ENCODE measurements around the gene HIRA. TPM values are rescaled to one million over a fixed set of nuclear protein-coding genes. Genes with fewer than 3 reads are reported as not detected.

Gene HIRA
- total RNA-seq, 1 experiment from 2014 or later, result 23.8 TPM

- Histone ChIP-seq H3K27me3 (ENCODE audit: control insufficient read depth, insufficient read depth, low read length) (no peaks in the 10 kb centered on the region), H3K4me3 (ENCODE audit: low read depth in 2 of 2, low read length in 2 of 2) (no peak overlapping the region), H3K9me3 (ENCODE audit: control insufficient read depth, insufficient read depth, low read depth, low read length) (no peaks in the 10 kb centered on the region), H3K36me3 (ENCODE audit: control insufficient read depth, insufficient read depth, low read length) (peaks cover 29% of the 10 kb centered on the region), H3K4me1 (ENCODE audit: control insufficient read depth, insufficient read depth, low read length) (no peaks in the 10 kb centered on the region), H3K27ac (ENCODE audit: low read length) (no peak overlapping the region)
- intact Hi-C loops (cut with micrococcal nuclease; ENCODE audit: unreplicated experiment), result no loop called here
- POLR2A ChIA-PET, result interaction anchor here (0.6 kb wide), 1 partner anchor 14 kb away, joined by 3 read pairs; no protein-coding TSS in a partner anchor
- DNase-seq (ENCODE audit: low read depth, low spot score) (no peak), ATAC-seq (no peak)
- in situ Hi-C loops (cut with HindIII; ENCODE audit: low pct_unique_long_range_greater_than_20kb, low sequenced_read_pairs), result no loop called here
- CTCF ChIA-PET, result no interaction called here
- no peak for TF ChIP-seq SIN3A (IDR thresholded peaks at IDR 0.05; ENCODE audit: borderline replicate concordance, insufficient read depth, low read depth, low read length)
- no peak for TF ChIP-seq REST (IDR thresholded peaks at IDR 0.05; ENCODE audit: insufficient read depth in 1 of 2, low read depth in 2 of 2, low read length in 1 of 2)
- TF ChIP-seq POLR2AphosphoS5 (IDR thresholded peaks at IDR 0.05; ENCODE audit: low read depth, low read length), result no peak
- no peak for TF ChIP-seq TCF7L2 (IDR thresholded peaks at IDR 0.05; ENCODE audit: low read depth, low read length)
- no peak for TF ChIP-seq CTCF (IDR thresholded peaks at IDR 0.05)
- BruUV-seq (replicated peaks), result no TSS peak
Measured at GRCh38 chr22:19464546-19464945, 33.0 kb upstream of the HIRA start.

GRCh38 chr22:19463491-19464469, 32.2 kb upstream of the HIRA start:
- Histone ChIP-seq H3K4me1 (ENCODE audit: control insufficient read depth, insufficient read depth, low read length) (no peaks in the 10 kb centered on the region), H3K27me3 (ENCODE audit: control insufficient read depth, insufficient read depth, low read length) (no peaks in the 10 kb centered on the region), H3K9me3 (ENCODE audit: control insufficient read depth, insufficient read depth, low read depth, low read length) (no peaks in the 10 kb centered on the region), H3K27ac (ENCODE audit: low read length) (no peak overlapping the region), H3K36me3 (ENCODE audit: control insufficient read depth, insufficient read depth, low read length) (peaks cover 29% of the 10 kb centered on the region), H3K4me3 (ENCODE audit: low read depth in 2 of 2, low read length in 2 of 2) (no peak overlapping the region)
- ChIA-PET POLR2A (interaction anchor here (0.6 kb wide), 1 partner anchor 15 kb away, joined by 3 read pairs; no protein-coding TSS in a partner anchor), CTCF (no interaction called here)
- BruUV-seq (replicated peaks), result no TSS peak
- ATAC-seq, result no peak
- no peak for TF ChIP-seq TCF7L2 (IDR thresholded peaks at IDR 0.05; ENCODE audit: low read depth, low read length)
- TF ChIP-seq REST (IDR thresholded peaks at IDR 0.05; ENCODE audit: insufficient read depth in 1 of 2, low read depth in 2 of 2, low read length in 1 of 2), result no peak
- no peak for TF ChIP-seq POLR2AphosphoS5 (IDR thresholded peaks at IDR 0.05; ENCODE audit: low read depth, low read length)
- TF ChIP-seq CTCF (IDR thresholded peaks at IDR 0.05), result no peak
- TF ChIP-seq SIN3A (IDR thresholded peaks at IDR 0.05; ENCODE audit: borderline replicate concordance, insufficient read depth, low read depth, low read length), result no peak
- in situ Hi-C loops (cut with HindIII; ENCODE audit: low pct_unique_long_range_greater_than_20kb, low sequenced_read_pairs), result no loop called here
- intact Hi-C loops (cut with micrococcal nuclease; ENCODE audit: unreplicated experiment), result no loop called here
- DNase-seq (ENCODE audit: low read depth, low spot score), result no peak
